Gastrocnemius medialis (tissue), 4 donors: Measurements from ENCODE around the gene ZNF775.

Source experiments
- CTCF ChIP-seq, 5 experiments: fragments of 450-650 bp in 3 of 5; fragments of 200-600 bp in 2 of 5; sonication (generic) in 2 of 5; IDR thresholded peaks in 4 of 5; conservative IDR thresholded peaks in 1 of 5; 1 replicate in 4 of 5; 2 replicates in 1 of 5; pipeline ENCODE4 v1.5.1; 2016 to 2019; ENCODE audit warnings: antibody characterized with exemption in 5 of 5, mild to moderate bottlenecking in 3 of 5, moderate library complexity in 3 of 5
- POLR2A ChIP-seq, 2 donors: fragments of 450-650 bp; IDR thresholded peaks; one replicate each; pipeline ENCODE4 v1.6.1; 2017; ENCODE audit warnings: antibody characterized with exemption in 2 of 2, mild to moderate bottlenecking in 2 of 2, moderate library complexity in 2 of 2

- TF ChIP-seq POLR2A (IDR thresholded peaks at IDR 0.05): no peak
- TF ChIP-seq CTCF (IDR thresholded peaks at IDR 0.05 in 4 of 5, conservative IDR thresholded peaks at IDR 0.05 in 1 of 5): no peak
Measured at GRCh38 chr7:150401424-150401790, 22.3 kb downstream of the ZNF775 start.
